HG02973 (cell line): ENCODE data around the gene CLMP.

ENCODE experiments used
- ATAC-seq: cut with Tn5 transposase; IDR thresholded peaks from one replicate; pipeline ENCODE4 v1.9.1; 2021; ENCODE audit warnings: moderate library complexity; ENCODE audit not compliant: unreplicated experiment

CLMP gene

DNA sequence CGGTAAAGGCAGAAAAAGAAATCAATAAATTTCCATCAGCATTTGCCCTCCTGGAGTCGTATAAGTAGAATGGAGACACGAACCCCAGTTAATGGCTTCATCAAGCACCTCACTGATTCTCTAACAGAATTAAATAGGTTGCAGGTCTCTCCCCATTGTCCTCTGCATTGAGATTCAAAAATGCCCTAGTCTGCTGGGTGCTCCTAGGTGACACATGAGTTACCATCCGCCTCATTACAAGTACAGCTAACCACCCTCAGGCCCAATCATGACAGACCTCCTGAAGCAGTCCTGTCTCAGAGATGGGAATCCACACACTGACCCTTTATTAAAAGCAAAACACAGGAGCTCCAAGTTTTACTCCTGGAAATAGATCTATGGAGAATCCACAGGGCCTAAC is 164.5 kb downstream of the CLMP start:
- no peak for ATAC-seq

DNA sequence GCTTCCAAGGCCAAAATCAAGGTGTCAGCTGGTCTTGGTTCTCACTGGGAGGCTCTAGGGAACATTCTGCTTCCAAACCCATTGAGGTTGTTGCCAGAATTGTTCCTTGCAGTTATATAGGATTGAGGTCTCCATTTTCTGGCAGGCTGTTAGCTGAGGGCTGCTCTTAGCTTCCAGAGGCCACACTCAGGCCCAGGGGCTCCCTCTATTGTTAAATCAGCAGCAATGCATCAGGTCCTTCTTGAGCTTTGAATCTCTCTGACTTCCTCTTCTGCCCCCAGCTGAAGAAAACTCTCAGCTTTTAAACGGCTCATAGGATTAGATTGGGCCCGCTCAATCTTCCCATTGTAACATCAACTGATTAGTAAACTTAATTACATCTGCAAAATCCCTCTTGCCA is 174.1 kb downstream of the CLMP start:
- peak; percentile 66 for ATAC-seq
